GM18526 (cell line): ENCODE measurements around the gene ASTN2.

Experiments used
- POLR2A ChIP-seq: IDR thresholded peaks from 3 replicates; pipeline ENCODE4 v1.6.1; 2011; ENCODE audit not compliant: insufficient read length; ENCODE audit errors: extremely low read depth

ASTN2 gene

DNA sequence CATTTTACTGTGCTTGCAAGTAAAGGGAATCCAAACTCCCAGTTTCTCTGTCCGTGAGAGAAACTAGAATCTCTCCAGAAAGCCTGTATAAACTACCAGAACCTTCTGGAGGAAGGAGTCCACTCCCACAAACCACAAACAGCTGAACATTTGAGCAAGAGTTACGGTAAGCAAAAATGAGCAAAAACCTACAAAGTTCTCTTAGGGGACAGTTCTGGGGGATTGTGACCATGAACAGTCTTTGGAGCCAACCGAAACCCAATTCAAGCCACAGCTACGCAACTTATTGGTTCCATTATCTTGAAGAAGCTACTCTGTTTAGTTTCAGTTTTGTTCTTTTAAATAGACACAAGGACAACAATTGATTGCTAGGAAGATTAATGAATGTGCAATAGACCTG lies 330.6 kb downstream of the ASTN2 start:
- TF ChIP-seq POLR2A, result no peak

DNA sequence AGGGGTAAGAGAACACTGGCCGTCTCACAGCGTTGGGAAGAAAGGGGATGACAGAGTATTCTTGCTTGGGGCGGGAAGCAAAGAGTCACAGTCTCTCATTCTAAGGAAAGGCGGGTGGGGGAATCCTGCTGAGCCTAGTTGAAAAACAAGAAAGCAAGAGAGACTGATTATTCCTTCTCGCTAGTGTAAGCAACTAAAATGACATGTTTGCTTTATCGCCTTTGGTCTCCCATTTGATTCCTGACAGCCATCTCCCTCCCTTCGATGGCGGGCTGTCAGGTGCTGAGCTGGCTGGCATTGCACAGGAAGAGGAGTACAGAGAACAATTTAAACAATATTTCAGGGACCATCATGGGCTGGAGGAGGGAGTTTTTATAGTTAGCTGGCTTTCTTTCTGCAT lies 331.3 kb downstream of the ASTN2 start:
- TF ChIP-seq POLR2A, result no peak

DNA sequence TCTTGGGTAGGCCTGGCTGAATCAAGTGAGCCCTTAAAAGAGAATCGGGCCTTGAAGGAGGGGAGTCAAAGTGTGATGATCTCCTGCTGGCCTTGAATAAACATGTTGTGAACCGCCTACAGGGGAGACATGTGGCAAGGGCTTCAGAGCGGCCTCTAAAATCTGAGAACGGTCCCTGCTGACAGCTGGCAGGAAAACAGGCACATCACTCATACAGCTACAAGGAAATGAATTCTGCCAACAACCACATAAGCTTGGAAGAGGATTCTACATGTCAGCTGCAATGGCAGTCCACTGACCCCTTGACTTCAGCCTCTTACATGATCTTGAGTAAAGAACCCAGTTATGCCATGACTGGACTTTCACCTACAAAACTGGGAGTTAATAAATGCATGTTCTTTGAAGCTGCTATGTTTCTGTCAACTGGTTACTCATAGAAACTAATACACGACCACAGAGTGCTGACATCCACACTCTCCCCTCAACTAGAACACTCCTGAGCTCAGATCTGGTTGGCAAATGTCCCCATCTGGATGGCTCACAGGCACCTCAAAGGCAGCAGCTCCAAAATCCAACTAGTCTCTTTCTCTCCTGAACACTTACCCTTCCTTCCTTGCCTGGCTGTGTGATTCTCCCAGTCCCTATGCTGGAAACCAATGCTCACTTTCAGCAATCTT lies 333.1 kb downstream of the ASTN2 start:
- no peak for TF ChIP-seq POLR2A

DNA sequence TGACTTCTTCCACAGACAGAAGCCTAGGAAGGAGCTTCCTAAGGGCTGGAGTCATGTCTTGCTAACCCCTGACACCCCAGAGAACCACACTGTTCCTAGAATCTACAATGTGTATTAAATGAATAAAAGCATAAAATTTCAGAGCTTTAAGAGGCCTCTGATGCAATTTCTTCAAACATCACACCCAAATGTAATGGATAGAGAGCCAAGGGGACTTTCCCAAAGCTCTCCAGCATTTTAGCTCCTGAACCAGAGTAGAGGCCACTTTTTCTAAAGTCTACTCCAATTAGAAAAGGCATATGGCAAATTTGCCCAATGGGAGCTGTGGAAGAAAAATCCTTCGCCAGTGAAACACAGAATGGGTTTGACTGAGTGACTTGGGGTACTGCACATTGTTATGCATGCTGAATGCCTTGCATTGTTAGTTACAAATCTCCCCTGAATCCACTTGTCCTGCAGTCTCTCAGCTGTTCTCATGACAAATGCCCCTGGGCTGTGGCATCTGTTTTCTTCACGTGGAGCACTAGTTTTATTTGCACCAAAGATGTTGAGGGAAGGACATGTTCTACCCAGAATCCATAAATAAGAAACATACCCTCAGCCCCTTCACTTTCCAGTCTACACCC lies 334.0 kb downstream of the ASTN2 start:
- no peak for TF ChIP-seq POLR2A

DNA sequence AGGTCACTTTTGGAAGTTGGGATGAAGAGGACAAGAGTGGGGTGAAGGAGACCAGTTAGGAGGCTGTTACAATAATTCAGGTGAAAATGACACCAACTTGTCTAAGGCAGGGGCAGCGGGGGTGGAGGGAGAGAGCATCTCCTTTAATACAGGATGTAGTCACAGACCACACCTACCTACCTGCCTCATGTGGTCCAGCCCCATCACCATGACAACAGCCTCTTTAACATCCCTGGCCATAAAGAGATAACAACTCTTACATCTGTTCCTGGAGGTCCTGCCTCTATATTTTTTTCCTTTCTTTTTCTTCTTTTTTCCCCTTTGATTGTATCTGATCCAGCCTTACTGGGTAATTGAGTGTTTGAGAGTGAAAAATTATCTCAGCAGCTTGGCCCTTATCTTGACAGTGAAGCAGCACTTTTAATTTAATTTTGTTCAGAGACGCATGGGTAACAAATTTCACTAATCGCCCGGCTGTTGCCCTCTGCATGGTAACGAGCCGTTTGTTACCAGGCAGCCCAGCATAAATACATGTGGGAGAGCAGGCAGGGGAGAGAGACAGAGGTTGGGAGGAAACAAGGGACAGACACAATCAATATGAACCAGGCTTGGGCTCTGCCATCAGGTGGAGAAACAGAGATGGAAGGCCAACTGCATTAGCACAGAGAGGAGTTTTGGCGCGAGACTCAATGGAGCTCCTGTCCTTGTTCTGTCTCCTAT lies 338.1 kb downstream of the ASTN2 start:
- no peak for TF ChIP-seq POLR2A

DNA sequence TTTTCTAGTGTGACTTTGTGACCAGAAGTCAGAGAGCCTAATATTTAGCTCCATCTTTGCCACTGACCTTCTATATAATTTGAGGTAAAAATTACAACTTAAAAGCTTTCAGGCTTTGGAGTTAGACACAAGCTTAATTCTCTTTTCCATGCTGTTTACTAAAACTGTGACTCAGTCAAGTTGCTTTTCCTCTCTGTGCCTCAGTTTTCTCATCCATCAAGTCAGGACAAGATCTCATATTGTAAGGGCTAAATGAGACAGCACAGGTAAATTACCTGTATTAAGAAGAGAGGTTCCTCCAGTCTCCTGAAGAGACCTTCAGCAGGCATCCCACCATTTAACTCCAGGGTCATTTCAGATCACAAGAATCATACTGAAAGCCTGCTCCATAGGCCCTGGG lies 339.2 kb downstream of the ASTN2 start:
- TF ChIP-seq POLR2A, result no peak

DNA sequence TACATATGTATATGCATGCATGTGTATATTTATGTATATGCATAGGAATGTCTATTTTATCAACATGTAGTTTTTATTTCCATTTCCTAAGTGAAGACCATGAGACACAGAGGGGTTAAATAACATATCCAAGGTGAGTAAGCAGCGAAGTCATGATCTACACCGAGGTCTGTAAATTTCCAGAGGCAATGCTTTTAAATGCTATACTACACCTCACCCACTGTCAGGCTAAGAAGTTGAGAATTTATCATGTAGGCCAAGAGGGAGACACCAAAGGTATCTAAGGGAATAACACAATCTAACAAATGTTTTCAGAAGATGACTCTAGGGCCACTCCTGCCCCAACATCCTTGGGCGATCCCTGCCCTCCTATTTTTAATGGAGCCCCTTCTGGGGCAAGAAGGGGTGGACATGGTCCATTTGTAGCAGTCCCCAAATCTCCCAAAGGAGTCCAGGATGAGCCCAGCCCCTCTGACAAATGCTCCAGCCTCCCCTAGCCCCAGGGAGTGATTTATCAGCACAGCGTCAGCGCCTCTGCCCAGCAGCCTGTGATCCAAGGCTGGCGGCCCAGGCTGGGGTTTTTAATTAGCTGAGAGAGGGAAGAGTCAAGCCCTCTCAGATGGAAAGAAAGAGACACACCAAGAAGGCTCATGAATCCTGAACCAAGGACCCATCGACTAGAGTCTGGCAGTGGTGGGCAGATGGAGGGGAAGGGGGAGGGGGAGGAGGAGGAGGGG lies 339.9 kb downstream of the ASTN2 start:
- no peak for TF ChIP-seq POLR2A

DNA sequence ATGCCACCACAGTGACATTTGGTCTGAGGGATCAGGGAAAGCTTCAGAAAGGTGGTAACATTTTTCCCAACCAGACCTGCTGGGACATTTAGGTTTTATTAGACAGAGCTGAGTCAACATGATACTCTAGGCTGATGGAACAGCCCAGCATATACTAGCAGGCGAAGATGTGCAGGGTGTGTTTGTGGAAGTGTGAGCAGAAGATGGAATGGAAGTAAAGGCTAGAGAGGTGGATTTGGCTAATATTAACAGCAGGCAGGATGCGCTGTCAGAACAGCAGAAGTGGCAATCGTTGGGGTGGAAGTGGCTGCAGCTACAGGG lies 340.6 kb downstream of the ASTN2 start:
- TF ChIP-seq POLR2A, result no peak

DNA sequence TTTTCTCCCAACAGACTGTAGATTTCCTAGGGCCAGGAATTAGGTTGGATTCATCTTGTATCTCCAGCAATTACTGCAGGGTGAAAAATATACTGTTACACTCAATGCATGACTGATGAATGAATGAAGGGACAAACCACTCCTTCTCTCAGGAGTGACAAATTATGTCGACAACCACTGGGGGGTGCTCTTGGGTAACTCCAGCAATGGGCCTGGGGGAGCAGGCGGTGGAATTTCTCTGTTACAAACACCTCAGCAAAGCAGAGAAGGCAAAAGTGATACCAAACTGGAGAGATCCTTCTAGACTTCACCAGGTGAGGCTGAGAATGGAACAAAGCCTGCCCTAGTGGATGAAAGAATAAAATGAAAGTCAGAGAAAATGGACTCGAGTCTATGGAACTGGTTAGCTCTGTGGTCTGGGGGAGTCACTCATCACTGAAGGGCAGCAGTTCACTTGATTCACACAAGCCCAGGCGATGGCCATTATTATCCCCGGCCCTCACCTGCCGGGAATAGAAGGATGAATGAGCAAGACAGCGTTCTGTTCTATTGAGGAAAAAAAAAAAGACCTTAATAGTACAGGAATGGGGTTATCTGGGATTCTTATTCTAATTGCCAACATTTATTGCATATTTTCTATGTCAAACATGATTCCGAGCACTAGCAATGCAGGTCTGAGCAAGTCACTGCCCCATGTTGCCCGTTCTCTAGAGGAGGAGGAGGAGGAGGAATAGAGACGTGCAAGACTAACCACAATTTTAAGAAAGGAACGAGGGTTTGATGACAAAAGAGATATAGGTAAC lies 341.1 kb downstream of the ASTN2 start:
- TF ChIP-seq POLR2A, result no peak

DNA sequence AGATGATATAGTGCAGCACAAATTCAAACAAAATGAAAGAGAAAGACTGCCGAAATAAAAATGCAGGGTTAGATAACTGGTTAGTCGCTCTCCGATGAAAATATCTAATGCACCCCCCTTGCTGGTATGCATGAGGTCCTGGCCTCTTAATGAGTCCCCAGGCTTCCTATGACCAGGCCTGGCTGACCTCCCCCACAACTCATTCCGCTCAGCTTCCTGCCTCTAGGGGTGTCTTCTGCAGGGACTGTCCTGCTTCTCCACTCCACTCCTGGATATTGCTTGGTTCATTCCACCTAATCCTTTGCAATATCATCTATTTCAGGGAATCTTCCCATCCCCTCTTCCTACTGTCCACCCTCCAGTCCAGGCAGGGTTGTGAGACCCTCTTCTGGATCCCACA lies 341.8 kb downstream of the ASTN2 start:
- TF ChIP-seq POLR2A, result no peak

DNA sequence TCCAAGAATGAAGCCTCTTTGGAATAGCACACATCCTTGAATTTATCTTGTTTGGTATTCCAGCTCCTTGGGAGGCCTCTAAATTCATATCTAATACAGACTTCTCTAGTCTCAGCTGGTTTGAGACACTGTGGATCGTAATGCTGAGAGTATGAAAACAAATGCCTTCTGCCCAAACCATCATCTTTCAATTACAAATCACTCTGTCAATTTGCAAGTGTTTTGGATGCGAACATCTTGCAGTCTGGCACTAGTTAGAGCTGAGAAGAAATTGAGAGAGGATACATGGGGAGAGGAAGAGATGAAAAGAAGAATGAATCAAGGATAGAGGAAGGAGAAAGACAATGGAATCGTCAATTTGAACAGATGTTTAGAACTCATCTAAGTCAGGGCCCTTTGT lies 342.6 kb downstream of the ASTN2 start:
- TF ChIP-seq POLR2A, result no peak

DNA sequence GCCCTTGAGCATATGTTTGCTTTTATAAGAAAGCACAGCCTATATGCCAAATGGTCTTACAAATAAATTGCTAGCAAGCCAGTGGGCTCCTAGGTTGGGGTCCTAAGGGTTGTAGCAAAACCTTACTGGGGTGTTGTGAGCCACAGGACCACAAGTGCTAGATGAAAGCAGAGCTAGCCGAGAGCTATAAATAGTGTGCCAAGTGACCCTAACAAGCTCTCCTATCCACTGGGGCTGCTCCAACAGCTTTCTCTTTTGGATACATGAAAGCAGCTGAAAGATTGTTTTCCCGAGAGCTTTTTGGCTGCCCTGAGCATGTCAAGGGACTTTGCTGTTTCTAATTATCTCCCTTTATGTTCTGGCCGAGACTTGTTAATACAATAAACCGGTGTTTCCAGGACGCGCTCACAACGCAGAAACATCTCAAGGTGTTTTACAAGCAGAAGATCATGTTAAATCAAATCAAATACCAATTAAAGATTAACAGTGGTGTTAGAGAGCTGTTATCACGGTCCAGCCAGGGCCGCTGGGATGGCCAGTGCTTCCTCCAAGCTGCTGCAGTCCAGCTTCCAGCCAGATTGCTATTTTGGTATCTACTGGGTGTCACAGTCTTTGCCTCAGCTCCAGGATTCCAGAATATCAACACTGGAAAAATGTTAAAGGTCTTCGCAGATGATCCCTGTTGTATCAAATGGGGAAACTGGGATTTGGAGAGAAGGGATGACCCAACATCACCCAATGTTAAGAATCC lies 351.0 kb downstream of the ASTN2 start:
- no peak for TF ChIP-seq POLR2A

DNA sequence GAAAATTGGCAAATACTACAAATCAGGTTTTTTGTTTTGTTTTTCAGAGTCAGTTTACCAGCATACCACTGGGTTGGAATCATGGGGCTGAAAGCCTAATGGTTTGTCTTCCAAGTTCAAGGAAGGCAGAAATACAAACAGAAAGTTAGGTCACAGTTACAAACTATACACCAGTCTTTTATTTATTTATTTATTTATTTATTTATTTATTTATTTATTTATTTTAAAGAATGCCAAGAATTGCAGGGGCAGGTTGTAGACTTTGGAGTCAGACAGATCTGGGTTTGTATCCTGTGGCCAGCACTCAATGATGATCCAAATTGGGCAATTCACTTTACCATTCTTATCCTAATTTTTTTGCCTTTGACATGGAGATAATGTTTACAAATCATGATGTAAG lies 353.9 kb downstream of the ASTN2 start:
- TF ChIP-seq POLR2A, result no peak

DNA sequence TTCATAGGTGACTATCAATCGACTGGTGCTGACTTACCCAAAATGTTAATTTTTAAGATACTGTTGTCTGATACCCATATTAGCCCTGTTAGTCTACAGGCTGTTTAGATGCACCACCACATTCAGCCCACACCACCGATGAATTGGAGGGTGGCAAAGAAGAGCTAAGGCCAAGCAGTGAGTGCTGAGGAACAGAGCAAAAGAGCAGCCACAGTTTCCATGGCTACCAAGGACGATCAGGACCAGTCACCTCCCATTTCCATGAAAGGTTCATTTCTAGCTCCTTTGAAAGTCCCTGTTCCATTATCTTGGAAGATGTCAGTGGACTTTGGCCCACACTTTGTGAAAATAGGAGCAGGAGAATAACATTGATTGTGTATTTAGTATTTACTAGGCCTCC lies 364.9 kb downstream of the ASTN2 start:
- TF ChIP-seq POLR2A, result no peak

DNA sequence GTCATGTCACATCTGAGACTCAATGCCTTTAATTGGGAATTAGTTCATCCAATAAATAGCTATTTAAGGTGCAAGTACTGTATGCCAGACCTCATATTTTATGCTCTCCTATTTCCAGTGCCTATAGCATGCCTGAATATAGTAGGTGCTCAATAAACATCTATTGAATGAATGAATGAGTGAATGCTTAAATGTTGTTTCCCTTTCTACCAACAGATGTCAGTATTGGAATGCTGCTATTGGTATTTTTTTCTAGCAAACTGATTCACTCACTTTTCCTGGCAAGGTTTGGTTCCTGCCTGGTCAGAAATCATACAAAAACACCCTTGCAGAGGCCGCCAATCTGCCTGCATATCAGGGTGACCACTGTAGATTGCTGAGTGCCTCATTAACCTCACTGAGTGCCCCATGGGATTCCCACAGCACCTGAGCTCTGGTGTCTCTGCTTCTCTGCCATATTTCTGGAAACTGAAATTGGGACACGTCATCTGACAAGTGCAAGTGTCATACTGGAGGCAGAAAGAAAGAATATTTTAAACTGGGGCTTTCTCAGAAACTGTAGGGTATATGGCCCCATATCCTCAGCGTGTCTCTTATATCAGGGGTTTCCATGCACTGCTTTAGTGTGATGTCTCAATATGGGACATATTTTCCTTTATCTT lies 368.1 kb downstream of the ASTN2 start:
- no peak for TF ChIP-seq POLR2A

DNA sequence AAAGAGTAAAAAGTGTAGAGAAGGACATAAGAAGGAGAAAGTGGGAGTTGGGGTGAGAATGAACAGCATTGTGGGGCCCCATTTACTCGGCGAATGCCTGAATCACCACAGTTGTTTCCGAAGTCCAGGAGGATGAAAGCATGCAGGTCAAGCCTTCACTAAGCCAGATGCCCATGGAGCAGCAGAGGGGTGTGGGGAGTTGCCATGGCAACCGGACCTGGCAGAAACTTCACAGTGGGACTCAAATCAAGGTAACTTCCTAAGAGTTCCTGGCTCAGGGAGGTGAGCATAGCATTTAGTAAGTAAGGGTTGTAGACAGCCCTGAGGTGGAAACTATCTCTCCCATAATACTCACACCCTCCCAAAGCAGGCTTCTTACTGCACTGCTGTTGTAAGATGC lies 370.6 kb downstream of the ASTN2 start:
- no peak for TF ChIP-seq POLR2A
